Measurements from ENCODE around the gene PGAM1. TPM values are rescaled to one million over a fixed set of nuclear protein-coding genes. Genes with fewer than 3 reads are reported as not detected.

PGAM1 gene
- total and polyA plus RNA-seq, 2 of the 13 experiments (the other 11 are each of a cell fraction or from before 2014, with no cell fraction given) = 354 to 483 TPM

GRCh38 chr10:97407211-97407951 is 18.6 kb upstream of the PGAM1 start (continued):
- TF ChIP-seq ZBTB40 (IDR thresholded peaks at IDR 0.05) = no peak
- 0 out of 2 replicates have a peak, but pooled peaks have one; percentile 24 for TF ChIP-seq ZBTB40 (CRISPR knock-in tag; IDR thresholded peaks at IDR 0.05)
- no peak for TF ChIP-seq ZNF329 (CRISPR knock-in tag; IDR thresholded peaks at IDR 0.05; ENCODE audit: low read depth)
- no peak for TF ChIP-seq TERF1 (CRISPR knock-in tag; IDR thresholded peaks at IDR 0.05)
- no peak for TF ChIP-seq ZNF281 (CRISPR knock-in tag; IDR thresholded peaks at IDR 0.05; ENCODE audit: borderline replicate concordance)
- no peak for TF ChIP-seq HOXA5 (CRISPR knock-in tag; IDR thresholded peaks at IDR 0.05)
- TF ChIP-seq ZNF775 (CRISPR knock-in tag; IDR thresholded peaks at IDR 0.05; ENCODE audit: borderline replicate concordance) = no peak
- TF ChIP-seq ARID5B (CRISPR knock-in tag; IDR thresholded peaks at IDR 0.05) = peak; percentile 54
- TF ChIP-seq ZNF558 (CRISPR knock-in tag; IDR thresholded peaks at IDR 0.05; ENCODE audit: borderline replicate concordance) = no peak
- no peak for TF ChIP-seq AGO1 (IDR thresholded peaks at IDR 0.05; ENCODE audit: low read depth, low read length, poor library complexity, severe bottlenecking)

Measured in HepG2 (cell line).